Left kidney (tissue), 2 donors: Measurements from ENCODE around the gene MID1. TPM values are rescaled to one million over a fixed set of nuclear protein-coding genes. Genes with fewer than 3 reads are reported as not detected.

Experiments
- DNase-seq: peaks from one replicate; pipeline ENCODE4 v3.0.0-alpha.2; 2013
- polyA plus RNA-seq: library from polyadenylated mRNA; unstranded; fragments of 120-200 nt; gene quantifications from one replicate; pipeline ENCODE4 v1.2.1, GENCODE V29; 2013; ENCODE audit not compliant: insufficient read length

Gene MID1
- polyA plus RNA-seq, 1 donor = 31.6 TPM

DNA sequence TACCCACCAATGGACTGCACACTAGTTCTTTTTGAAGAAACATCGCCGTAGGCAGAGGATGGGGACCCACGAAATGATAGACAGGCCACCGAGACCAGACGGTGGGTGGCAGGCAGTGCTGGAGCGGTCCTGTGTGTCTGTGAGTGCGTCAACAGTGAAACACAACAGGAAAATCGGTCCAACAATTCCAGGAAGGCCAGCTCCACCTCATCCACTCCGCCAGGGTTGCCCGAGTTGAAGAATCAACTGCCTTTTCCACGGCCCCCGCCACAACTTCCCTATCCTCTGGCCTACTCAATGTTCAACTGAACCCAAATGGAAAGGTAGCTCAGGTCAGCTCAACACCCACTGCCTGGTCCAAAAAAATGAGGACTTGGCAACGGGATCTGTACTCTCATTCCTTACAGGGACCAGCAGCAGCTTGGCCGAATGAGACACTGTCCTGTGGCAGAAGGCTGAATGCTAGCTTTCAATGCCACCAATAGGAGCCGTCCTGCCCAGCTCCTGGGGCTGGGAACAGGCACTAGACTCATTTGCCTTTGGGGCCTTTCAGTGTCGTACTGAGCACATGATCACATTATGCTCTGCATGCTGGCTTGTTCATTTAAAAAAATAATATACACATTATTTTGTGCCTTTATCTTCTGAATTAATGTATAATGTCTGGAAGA, 43.5 kb downstream of the MID1 start:
- no peak for DNase-seq

GRCh38 chrX:10576186-10576585, 44.2 kb downstream of the MID1 start:
- DNase-seq = no peak

- DNase-seq = no peak
Observed at GRCh38 chrX:10574663-10575062, 45.7 kb downstream of the MID1 start.

- DNase-seq = no peak
Observed at GRCh38 chrX:10571260-10571659, 49.1 kb downstream of the MID1 start.

GRCh38 chrX:10570601-10571000, 49.8 kb downstream of the MID1 start:
- no peak for DNase-seq

- no peak for DNase-seq
Observed at GRCh38 chrX:10569946-10570345, 50.4 kb downstream of the MID1 start.

- DNase-seq = no peak
Observed at GRCh38 chrX:10568428-10568827, 52.0 kb downstream of the MID1 start.

GRCh38 chrX:10567136-10567535, 53.2 kb downstream of the MID1 start:
- DNase-seq = no peak

GRCh38 chrX:10566716-10567097, 53.7 kb downstream of the MID1 start:
- DNase-seq = no peak

DNA sequence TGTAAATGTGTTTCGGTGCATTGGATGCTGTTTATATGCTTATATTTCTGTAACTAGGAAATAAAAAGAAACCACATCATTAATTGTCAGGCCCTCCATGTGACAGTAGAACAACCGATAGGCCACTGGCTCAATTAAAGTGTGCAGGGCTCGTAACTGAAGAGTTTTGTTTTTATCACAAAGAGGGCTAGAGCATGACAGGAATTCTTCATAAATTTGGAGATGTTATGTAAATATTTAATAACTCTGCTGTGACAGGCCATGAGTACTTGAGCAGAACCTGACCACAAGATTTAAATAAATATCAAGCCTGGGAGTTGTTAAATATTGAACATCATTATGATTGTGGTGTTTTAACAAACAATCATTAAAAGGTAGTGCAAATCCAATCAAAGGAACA, 55.9 kb downstream of the MID1 start:
- DNase-seq = no peak

GRCh38 chrX:10557166-10557565, 63.2 kb downstream of the MID1 start:
- DNase-seq = no peak

DNA sequence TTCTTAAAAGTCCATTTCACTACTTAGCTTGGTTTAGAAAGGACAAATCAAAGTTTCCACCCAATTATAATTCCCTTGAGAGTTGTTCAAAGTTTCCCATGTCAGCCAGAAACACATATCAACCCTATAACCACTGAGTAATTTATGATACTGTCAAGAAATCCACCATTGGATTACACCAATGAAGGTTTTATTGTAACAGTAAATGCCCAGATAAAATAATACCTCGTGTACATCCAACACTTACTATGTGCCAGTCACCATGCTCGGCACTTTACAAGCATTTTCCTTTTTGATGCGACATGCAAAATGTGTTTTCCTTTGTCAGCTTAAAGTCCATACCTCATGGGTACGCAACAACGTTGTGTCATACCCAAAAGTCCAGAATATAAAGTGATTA, 64.0 kb downstream of the MID1 start:
- DNase-seq = no peak

DNA sequence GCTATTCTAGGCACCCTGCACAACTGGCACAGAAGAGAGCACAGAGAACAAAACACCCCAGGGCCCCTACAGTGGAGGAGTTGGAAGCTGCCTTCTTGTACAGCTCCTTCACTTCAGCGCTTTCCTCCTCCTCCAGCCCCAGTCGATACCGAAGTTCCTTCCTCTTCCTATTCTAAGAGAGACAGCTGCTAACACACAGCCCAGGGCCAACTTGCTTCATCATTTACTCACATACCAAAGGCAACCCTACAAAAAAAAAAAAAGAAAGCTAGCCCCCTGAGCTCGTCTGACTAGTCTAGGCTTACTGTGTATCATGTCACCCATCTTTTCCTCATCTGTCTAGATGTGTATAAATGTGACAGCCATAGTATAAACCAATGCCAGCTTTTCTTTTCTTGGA, 64.5 kb downstream of the MID1 start:
- no peak for DNase-seq

GRCh38 chrX:10554612-10555270, 65.6 kb downstream of the MID1 start:
- no peak for DNase-seq

- no peak for DNase-seq
Observed at GRCh38 chrX:10549280-10549679, 71.1 kb downstream of the MID1 start.

DNA sequence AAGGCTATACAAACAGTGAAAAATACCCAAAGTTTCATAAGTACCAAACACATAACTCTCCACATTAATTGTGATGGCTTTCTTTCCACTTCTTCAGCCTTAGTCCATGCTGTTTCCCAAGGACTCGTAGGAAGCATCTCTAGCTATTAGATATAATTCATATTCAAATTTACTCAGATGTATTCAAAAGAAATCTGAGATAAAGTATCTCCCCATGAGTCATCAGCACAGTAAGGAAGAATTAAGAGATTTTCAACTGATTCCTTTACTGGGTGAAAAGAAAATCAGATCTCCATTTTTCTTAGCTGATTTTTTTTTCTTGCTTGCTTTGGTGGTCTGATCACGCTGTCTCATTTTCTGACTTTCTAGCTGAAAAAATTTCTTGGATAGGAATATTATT, 71.7 kb downstream of the MID1 start:
- DNase-seq = no peak

DNA sequence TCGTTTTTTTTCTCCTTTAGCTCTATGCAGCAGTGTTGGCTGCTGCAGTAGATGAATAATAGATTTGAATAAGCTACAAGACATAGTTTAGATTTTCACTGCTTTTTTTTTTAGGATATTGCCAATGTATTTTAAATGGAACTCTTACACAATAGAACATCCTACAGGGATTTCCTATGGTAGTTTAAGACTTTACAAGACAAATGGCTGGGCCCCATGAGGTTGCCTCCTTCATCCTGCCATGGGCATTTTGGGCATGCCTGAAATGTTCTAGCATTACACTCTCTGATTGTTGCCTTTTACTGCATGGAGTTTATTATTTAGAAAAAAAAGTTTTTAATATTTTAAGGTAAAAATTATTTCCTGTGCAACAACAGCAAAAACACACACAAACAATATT, 74.5 kb downstream of the MID1 start:
- DNase-seq = no peak

GRCh38 chrX:10542586-10542985, 77.8 kb downstream of the MID1 start:
- no peak for DNase-seq

DNA sequence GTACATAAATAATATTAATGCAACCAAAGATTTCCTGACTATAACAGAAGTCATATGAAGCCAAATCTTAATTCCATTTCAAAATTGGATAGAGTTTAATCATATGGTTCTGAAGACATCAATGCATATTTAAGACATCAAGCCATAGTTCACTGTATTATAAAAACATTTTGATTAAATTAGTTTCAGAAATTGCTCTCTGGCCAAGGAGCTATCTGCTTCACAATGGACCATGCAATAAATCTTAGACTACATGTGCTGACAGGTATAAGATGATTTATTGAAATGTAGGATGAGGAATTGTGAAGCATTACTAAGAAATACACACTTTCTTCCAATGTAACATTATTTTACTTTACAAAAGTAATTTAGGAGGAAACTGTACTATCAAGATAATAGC, 81.6 kb downstream of the MID1 start:
- DNase-seq = no peak

GRCh38 chrX:10537308-10537707, 83.1 kb downstream of the MID1 start:
- DNase-seq = no peak

DNA sequence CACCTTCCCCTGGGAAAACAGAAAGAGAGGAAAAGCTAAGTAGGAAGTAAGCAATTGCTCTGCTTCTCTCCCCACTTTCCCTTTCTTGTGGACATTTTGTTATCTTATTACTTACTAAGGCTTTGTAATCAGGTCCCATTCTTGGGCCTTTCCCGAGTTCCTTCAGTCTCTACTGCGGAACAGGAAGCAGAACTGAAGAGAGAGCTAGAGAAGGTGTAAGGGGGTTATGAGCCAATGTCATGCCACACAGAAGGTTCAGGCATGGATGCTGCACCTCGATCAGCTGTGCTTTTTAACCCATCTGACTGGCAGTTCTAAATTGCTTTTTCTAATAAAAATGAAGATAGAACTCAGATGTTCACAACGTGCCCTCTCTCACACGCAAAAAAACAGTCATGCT, 83.6 kb downstream of the MID1 start:
- no peak for DNase-seq

- DNase-seq = no peak
Observed at GRCh38 chrX:10534611-10535010, 85.8 kb downstream of the MID1 start.

GRCh38 chrX:10533696-10534365, 86.6 kb downstream of the MID1 start:
- no peak for DNase-seq

- DNase-seq = no peak
Observed at GRCh38 chrX:10531927-10532326, 88.5 kb downstream of the MID1 start.
